Spleen (tissue), 11 donors: Measurements from ENCODE around the gene ARHGEF10L. TPM values are rescaled to one million over a fixed set of nuclear protein-coding genes. Genes with fewer than 3 reads are reported as not detected.

Experiments used
- DNase-seq: peaks from one replicate; pipeline ENCODE4 v3.0.0-alpha.2; 2020
- H3K27ac ChIP-seq, 8 donors: fragments of 200-600 bp; sonication (generic) in 7 of 8; 1 replicate in 4 of 8; 2 replicates in 4 of 8; pipeline versions ENCODE4 v1.5.0 to v1.8.0; 2016 to 2021; ENCODE audit warnings: inconsistent platforms in 4 of 8, mild to moderate bottlenecking in 4 of 8, moderate library complexity in 1 of 8
- H3K27me3 ChIP-seq, 7 donors: fragments of 200-600 bp; sonication (generic) in 6 of 7; replicated peaks in 1 of 7; 1 replicate in 4 of 7; 2 replicates in 3 of 7; pipeline versions ENCODE4 v1.5.0 to v1.8.0; 2016 to 2021; ENCODE audit warnings: inconsistent platforms in 3 of 7, mild to moderate bottlenecking in 1 of 7
- H3K36me3 ChIP-seq, 6 donors: fragments of 200-600 bp; sonication (generic) in 5 of 6; 1 replicate in 4 of 6; 2 replicates in 2 of 6; pipeline versions ENCODE4 v1.5.0 to v1.8.0; 2016 to 2021; ENCODE audit warnings: inconsistent platforms in 2 of 6
- H3K4me1 ChIP-seq, 6 donors: fragments of 200-600 bp; sonication (generic) in 5 of 6; 1 replicate in 3 of 6; 2 replicates in 3 of 6; pipeline versions ENCODE4 v1.5.0 to v1.8.0; 2016 to 2021; ENCODE audit warnings: inconsistent platforms in 3 of 6
- H3K4me3 ChIP-seq, 8 donors: fragments of 200-600 bp; sonication (generic) in 7 of 8; 1 replicate in 4 of 8; 2 replicates in 4 of 8; pipeline versions ENCODE4 v1.5.0 to v1.8.0; 2016 to 2021; ENCODE audit warnings: inconsistent platforms in 4 of 8, mild to moderate bottlenecking in 4 of 8, moderate library complexity in 2 of 8
- H3K9me3 ChIP-seq, 8 donors: fragments of 200-600 bp; sonication (generic) in 7 of 8; 1 replicate in 4 of 8; 2 replicates in 4 of 8; pipeline versions ENCODE4 v1.5.0 to v1.8.0; 2016 to 2021; ENCODE audit warnings: inconsistent platforms in 4 of 8
- POLR2A ChIP-seq, 3 donors: fragments of 450-650 bp; IDR thresholded peaks; one replicate each; pipeline ENCODE4 v1.5.1; 2017; ENCODE audit warnings: antibody characterized with exemption in 3 of 3, mild to moderate bottlenecking in 1 of 3
- POLR2AphosphoS5 ChIP-seq, 3 donors: sonication (generic); formaldehyde crosslinking; IDR thresholded peaks; one replicate each; pipeline ENCODE4 v1.5.1; 2017; ENCODE audit warnings: antibody characterized with exemption in 3 of 3
- WGBS, 5 donors: extraction: QIAGEN DNeasy Blood & Tissue Kit in 3 of 5; methylation state at CpG; one replicate each; pipeline versions ENCODE4 v1.1.5 to v1.1.7; 2013 to 2018; 5-methylcytosine and 5-hydroxymethylcytosine counted together
- intact Hi-C: fragments of 100-400 bp; cut with DNase I; formaldehyde crosslinking; loops from one replicate; pipeline ENCODE4 v1.15.0; 2023; ENCODE audit warnings: low total_unique reads
- polyA plus RNA-seq, 3 donors: library from polyadenylated mRNA; stranded (reverse); fragments of 200-250 nt; gene quantifications; one replicate each; pipeline ENCODE4 v1.2.1, GENCODE V29; 2013
- total RNA-seq, 7 donors: library from RNA; depleted of rRNA in 3 of 7; stranded (reverse); fragments of >200 nt in 3 of 7; fragmentation: NEBNext Ultra II Directional in 4 of 7; extraction: Animal tissue kit (Norgen Biotek cat#: 25700) in 4 of 7; gene quantifications; one replicate each; pipeline versions ENCODE4 v1.1.0 to v1.2.1, GENCODE V29; 2016 to 2021
- TF ChIP-seq, protein P1 (sequence below), 11 experiments: fragments of 200-600 bp in 7 of 11; fragments of 450-650 bp in 4 of 11; sonication (generic) in 4 of 11; IDR thresholded peaks in 8 of 11; conservative IDR thresholded peaks in 3 of 11; 1 replicate in 7 of 11; 2 replicates in 4 of 11; pipeline versions ENCODE4 v1.4.0 to v1.8.0; 2016 to 2021; ENCODE audit warnings: antibody characterized with exemption in 11 of 11, inconsistent platforms in 4 of 11, mild to moderate bottlenecking in 1 of 11
- donor health status: healthy with polysubstance abuse.
- donor health status: DM: no; HTN: no; CAD: no; lungs with moderate emphysema.
- donor health status: DM: no; HTN: no; CAD: no.
- donor health status: Bipolar disorder and iron deficiency.
- donor health status: healthy.
- donor health status: DM: no; HTN: no; CAD: no.
- donor health status: DM: yes; HTN: yes; CAD: no.

The ARHGEF10L gene
- total and polyA plus RNA-seq, 10 donors, result 10.0 to 40.9 (median 21.4) TPM

- Histone ChIP-seq H3K4me3 (no peak overlapping the region), H3K27me3 (no peaks in the 10 kb centered on the region), H3K9me3 (no peaks in the 10 kb centered on the region), H3K36me3 (peaks cover 0 to 57% (median 6%) of the 10 kb centered on the region in 6 donors), H3K4me1 (peaks cover 0 to 21% (median 2%) of the 10 kb centered on the region in 6 donors), H3K27ac (no peak overlapping the region)
- WGBS, 5 donors, result 82 to 95% (median 90%) methylated on average over 5 of the region's 5 CpGs
- intact Hi-C loops, result no loop called here
- DNase-seq, result no peak
- no peak for TF ChIP-seq POLR2AphosphoS5 (IDR thresholded peaks at IDR 0.05)
- TF ChIP-seq, protein P1, sequence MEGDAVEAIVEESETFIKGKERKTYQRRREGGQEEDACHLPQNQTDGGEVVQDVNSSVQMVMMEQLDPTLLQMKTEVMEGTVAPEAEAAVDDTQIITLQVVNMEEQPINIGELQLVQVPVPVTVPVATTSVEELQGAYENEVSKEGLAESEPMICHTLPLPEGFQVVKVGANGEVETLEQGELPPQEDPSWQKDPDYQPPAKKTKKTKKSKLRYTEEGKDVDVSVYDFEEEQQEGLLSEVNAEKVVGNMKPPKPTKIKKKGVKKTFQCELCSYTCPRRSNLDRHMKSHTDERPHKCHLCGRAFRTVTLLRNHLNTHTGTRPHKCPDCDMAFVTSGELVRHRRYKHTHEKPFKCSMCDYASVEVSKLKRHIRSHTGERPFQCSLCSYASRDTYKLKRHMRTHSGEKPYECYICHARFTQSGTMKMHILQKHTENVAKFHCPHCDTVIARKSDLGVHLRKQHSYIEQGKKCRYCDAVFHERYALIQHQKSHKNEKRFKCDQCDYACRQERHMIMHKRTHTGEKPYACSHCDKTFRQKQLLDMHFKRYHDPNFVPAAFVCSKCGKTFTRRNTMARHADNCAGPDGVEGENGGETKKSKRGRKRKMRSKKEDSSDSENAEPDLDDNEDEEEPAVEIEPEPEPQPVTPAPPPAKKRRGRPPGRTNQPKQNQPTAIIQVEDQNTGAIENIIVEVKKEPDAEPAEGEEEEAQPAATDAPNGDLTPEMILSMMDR (IDR thresholded peaks at IDR 0.05 in 8 of 11, conservative IDR thresholded peaks at IDR 0.05 in 3 of 11), result no peak
- TF ChIP-seq POLR2A (IDR thresholded peaks at IDR 0.05), result no peak
Measured at GRCh38 chr1:17609529-17609928, 70.0 kb downstream of the ARHGEF10L start.

- intact Hi-C loops, result no loop called here
- H3K4me3 ChIP-seq, result no peak overlapping the region
- TF ChIP-seq, protein P1 (IDR thresholded peaks at IDR 0.05 in 8 of 11, conservative IDR thresholded peaks at IDR 0.05 in 3 of 11), result no peak
- TF ChIP-seq POLR2A (IDR thresholded peaks at IDR 0.05) (no peak), POLR2AphosphoS5 (IDR thresholded peaks at IDR 0.05) (no peak)
- no peaks in the 10 kb centered on the region for H3K9me3 ChIP-seq
- no peak for DNase-seq
- WGBS, 5 donors, result 79 to 89% (median 83%) methylated on average over 4 to 5 of the region's 5 CpGs
- no peaks in the 10 kb centered on the region for H3K27me3 ChIP-seq
- no peak overlapping the region for H3K27ac ChIP-seq
- peaks cover 0 to 51% (median 6%) of the 10 kb centered on the region in 6 donors for H3K36me3 ChIP-seq
- peaks cover 0 to 26% (median 2%) of the 10 kb centered on the region in 6 donors for H3K4me1 ChIP-seq
Measured at GRCh38 chr1:17610085-17610484, 70.6 kb downstream of the ARHGEF10L start.

DNA sequence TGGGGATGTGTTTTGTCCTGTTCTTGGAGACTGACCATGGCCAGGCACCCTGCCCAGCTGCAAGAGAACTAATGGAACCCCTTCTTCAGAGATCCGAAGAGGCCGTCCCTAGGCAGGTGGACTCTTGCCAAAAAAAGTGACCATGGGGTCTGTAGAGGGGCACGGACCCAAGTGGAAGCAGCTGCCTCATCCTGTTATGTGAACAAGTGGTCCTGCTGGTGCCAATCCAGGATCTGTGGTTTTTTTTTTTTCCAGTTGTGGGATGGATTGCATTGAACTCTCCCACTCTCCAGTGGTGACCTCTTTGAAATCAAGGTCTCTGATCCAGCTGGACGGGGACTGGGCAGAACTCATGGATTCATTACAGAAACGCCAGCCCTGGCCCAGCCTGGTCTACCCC lies 71.2 kb downstream of the ARHGEF10L start:
- WGBS, 5 donors, result 48 to 72% (median 64%) methylated on average over 5 of the region's 5 CpGs
- Histone ChIP-seq H3K9me3 (no peaks in the 10 kb centered on the region), H3K27ac (no peak overlapping the region), H3K4me1 (peaks cover 0 to 25% (median 2%) of the 10 kb centered on the region in 6 donors), H3K36me3 (peaks cover 0 to 55% (median 6%) of the 10 kb centered on the region in 6 donors), H3K27me3 (no peaks in the 10 kb centered on the region), H3K4me3 (no peak overlapping the region)
- intact Hi-C loops, result no loop called here
- no peak for DNase-seq
- TF ChIP-seq POLR2AphosphoS5 (IDR thresholded peaks at IDR 0.05), result no peak
- TF ChIP-seq, protein P1 (IDR thresholded peaks at IDR 0.05 in 8 of 11, conservative IDR thresholded peaks at IDR 0.05 in 3 of 11), result no peak
- no peak for TF ChIP-seq POLR2A (IDR thresholded peaks at IDR 0.05)

DNA sequence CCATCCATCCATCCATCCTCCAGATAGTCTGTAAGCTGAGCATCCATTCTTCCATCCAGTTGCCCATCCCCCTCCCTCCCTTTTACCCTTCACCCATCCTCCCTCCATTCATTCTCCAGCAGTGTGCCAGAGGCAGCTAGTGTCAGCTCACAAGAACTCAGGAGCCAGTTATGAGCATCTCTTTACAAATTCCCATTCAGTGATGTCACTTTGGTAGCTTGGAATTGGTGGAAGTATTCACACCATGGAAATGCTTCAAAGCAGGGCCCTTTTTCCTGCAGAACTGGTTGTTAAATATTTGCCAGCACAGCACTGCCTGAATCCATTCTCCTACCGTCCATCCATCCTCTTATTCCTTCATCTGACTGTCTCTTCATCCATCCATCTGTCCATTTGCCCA lies 72.5 kb downstream of the ARHGEF10L start:
- TF ChIP-seq POLR2A (IDR thresholded peaks at IDR 0.05), result no peak
- TF ChIP-seq POLR2AphosphoS5 (IDR thresholded peaks at IDR 0.05), result no peak
- TF ChIP-seq, protein P1 (IDR thresholded peaks at IDR 0.05 in 8 of 11, conservative IDR thresholded peaks at IDR 0.05 in 3 of 11), result no peak
- Histone ChIP-seq H3K27ac (no peak overlapping the region), H3K4me1 (peaks cover 0 to 12% (median 2%) of the 10 kb centered on the region in 6 donors), H3K4me3 (no peak overlapping the region), H3K27me3 (no peaks in the 10 kb centered on the region), H3K9me3 (no peaks in the 10 kb centered on the region), H3K36me3 (peaks cover 0 to 66% (median 6%) of the 10 kb centered on the region in 6 donors)
- no peak for DNase-seq
- WGBS, 5 donors, result 68 to 85% (median 80%) methylated on average over 1 of the region's 1 CpG
- intact Hi-C loops, result no loop called here
